Measurements from ENCODE around the gene CES1.
"Not testable (repeated sequence)": the region's sequence is repeated elsewhere in the genome, so short reads cannot be mapped to it uniquely, and the experiment has no call there.

Gene CES1

DNA sequence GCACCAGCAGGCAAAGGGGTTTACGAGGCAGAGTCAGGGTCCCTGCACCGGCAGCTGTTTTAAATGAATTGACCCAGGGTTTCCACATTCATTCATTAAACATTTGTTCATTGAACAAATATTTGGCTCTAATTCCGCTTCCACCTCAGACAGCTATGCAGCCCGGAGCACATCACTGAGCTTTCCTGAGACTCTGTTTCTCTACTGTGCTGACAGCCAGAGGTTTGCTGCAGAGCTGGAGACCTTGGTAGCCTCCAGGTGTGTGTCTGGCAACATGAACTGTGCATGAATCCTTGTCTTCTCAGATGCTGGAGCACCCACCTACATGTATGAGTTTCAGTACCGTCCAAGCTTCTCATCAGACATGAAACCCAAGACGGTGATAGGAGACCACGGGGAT, 42.7 kb downstream of the CES1 start:
- DNase-seq (ENCODE audit: low spot score): not testable (repeated sequence)

DNA sequence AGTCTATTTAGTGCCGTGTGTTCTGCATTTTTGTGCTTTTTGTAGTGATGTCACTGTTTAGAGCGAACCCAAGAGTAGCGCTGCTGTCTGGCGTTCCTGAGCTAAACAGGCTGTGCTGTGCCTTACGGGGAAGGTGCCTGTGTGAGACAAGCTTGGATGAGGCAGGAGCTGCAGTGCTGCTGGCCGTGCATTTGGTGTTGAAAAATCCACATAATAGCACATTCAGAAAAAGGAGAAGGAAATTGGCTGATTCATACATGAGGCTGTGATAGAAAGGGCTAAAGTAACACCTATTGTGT, 50.2 kb downstream of the CES1 start:
- DNase-seq (ENCODE audit: low spot score): not testable (repeated sequence)

DNA sequence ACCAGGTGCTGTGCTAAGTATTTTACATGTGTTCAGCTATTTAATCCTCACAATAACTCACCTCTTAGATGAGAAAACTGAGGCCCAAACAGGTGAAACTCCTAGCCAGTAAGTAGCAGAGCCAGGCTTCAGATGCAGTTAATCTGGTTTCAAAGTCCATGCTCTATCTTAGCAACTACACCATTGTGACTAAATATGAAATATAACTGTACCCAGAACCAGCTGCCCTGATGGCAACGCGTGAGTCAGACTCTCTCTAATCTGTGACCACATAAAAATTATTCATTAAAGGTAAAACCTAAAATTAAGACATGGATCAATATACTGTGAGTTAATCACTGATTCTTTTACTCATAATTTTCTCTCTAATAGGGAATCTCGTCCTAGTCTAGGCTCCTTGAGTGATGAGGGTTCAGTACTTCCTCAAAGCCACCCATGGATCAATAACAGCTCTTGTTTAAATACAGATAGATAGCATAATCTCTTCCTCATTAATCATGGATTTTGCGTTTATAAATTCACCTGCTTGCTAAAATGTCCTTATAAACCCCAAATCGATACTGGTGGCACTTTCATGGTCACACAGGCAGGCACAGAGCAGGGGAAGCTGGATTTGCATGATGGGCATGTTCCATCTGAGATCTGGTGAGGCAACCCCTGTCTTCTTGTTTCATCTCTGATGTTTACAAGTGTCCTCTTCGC, 50.7 kb downstream of the CES1 start:
- not testable (repeated sequence) for DNase-seq (ENCODE audit: low spot score)

DNA sequence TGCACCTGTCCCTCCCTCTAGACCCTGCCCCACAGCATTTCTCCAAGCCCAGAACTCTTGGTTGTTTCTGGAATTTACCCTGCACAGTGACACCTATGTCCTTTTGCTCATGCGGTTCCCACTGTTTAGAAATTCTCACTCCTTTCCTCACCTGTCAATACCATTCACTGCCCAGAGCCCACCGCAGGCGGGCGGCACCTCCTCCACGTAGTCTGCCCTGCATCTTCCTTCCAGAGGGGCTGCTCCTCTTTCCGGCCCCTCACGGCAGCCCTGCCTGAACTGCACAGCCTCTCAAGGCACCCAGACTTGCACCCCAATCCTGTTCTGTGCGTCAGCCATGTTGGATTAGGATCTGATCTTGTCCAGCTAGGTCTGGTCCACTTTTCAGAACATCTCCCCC, 51.4 kb downstream of the CES1 start:
- DNase-seq (ENCODE audit: low spot score): not testable (repeated sequence)

DNA sequence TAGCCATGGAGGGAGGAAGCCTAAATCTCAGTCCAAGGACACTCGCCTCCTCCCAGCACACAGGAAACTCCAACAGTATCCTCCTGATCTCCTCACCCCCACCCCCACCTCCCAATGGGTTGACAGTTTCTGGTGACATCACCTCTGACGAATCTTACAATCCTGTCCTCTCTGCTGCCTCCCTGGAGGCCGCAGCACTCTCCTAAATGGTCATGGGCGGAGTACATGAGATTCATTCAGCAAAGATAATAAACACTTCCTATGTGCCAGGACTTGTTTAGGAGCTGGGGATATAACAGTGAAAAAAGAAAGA, 52.8 kb downstream of the CES1 start:
- DNase-seq (ENCODE audit: low spot score): not testable (repeated sequence)

DNA sequence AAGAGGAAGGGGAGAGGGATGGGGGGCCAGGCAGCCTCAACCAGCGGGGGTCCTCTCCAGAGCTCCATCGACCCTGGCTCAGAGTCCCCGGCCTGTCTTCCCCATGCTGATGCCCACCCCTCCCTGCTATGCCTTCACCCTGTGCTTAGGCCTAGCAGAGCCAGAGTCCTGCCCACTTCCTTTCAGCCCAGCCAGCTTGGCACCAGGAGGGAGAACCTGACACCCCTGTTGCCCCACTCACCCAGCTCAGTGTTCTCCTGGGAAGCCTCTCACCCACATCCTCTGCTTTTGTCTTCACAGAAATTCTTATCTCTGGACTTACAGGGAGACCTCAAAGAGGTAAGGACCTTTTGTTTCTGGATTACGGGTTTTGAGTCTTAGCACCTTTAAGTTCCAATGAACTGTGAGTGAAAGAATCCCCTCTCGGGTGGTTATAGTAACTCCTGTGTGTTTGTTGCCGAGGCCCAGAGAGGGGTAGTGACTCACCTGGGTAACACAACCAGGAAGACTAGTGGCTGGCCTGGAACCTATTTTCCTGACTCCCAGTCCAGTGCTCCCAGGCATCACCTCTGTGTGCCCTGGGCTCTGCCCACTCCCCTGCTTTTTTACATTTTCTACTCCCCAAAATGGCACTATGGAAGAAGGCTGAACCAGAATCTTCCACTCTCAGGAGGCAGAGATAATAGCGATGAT, 53.3 kb downstream of the CES1 start:
- no peak for DNase-seq (ENCODE audit: low spot score)

DNA sequence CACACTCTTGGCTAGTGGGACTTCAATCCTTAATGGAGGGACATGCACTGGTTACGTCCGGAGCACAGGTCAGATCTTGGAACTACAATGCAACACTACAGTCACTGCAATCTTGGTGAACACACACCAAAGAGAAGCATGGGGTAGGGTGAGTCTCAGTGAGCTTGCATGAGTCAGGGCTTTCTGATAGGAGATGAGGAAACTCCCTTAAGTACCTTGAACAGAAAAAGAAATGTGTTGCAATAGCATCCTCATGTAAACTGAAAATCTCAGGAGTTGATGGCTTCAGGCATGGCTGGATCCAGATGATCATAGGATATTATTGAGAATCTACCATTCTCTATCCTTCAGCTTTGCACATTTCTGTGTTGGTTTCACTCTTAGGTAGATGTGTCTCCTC, 54.1 kb downstream of the CES1 start:
- DNase-seq (ENCODE audit: low spot score): no peak

DNA sequence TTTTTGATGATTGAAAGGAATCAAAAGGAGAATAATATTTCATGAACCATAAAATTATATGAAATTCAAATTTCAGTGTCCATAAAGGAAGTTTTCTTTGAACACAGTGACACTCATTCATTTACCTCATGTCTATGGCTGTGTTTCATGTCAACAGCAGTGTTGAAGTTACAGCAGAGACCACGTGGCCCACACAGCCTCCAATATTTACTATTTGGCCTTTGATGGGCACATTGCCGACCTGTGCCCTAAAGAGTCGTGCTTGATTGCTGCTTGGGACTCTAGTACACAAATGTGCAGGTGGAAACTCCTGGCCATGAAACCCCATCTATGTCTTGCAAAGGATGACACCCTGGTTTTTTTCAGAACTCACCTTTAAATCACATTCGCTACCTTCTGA, 57.0 kb downstream of the CES1 start:
- DNase-seq (ENCODE audit: low spot score): no peak

DNA sequence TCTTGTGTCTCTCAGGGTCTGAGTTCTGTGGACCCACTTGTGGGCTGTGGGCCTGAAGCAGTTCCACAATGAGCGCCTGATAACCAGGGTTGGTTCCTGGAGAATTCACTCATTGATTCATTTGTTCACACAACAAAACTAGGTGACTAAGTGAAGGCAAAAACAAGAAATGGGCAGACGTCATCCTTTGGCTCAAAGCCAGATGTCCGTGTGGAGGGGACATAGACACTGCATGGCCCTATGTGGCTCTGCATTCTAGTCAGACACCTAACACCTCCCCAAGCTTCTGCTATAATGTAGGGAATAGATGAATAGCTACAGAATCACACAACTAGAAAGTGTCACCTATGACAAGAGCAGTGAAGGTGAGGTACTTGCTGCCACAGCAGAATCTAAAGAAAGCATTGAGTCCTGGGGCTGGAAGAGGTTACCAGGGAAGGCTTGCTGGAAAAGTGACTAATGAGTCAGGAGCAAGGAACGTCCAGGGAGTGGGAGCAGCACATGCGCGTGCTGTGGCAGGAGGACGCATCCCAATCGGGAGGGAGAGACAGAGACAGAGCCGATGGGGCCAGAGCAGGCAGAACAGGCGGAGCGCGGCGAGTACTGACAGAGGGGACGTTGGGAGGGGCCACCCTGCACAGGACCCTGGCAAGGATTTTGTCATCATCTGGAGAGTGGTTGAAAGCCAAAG, 58.9 kb downstream of the CES1 start:
- no peak for DNase-seq (ENCODE audit: low spot score)

DNA sequence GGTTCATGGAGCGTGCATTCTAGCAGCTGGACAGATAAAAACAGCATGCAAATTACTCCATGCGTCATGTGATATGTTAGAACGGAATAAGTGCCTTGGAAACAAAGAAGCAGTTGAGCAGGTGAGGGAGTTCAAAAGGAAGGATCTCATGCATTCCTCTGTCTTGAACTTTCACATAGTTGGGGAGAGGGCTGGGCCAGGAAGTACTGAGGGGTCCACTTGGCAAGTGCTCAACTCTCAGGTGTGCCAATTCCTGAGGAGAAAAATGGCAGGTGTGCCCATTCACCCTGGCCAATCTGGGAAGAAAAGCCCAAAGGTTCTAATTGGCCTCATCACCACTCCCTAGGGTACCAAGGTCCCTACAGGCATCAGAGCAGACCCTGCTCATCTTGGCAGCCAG, 67.7 kb downstream of the CES1 start:
- DNase-seq (ENCODE audit: low spot score): no peak

DNA sequence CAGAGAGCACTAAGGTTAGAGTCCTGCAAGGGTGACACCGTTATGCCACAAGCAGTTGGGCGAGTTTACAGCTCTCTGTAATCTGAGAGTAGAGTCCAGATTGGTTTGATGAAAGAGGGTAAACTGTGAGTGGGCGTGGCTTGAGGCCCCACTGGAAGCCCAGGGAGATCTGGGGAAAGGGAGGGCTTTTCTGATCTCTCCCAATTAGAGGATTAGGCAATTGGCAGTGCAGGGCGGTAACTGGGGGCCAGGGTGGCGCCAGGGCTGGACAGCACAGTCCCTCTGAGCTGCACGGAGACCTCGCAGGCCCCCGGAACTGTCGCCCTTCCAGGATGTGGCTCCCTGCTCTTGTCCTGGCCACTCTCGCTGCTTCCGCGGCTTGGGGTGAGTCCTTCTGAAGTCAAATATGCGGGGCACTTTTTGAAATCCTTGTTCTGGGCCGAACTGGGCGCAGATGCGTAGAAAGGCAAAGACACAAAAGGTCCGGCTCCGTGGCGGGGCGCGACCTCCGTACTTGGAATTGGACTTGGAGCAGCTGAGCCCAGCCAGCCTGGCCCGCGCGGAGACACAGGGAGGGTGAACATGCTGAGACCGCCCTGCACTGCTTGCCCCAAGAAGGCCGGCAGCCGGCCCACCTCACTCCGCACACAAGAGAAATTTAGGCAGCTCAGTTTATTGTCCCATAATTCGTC, 72.4 kb downstream of the CES1 start:
- no peak for DNase-seq (ENCODE audit: low spot score)

DNA sequence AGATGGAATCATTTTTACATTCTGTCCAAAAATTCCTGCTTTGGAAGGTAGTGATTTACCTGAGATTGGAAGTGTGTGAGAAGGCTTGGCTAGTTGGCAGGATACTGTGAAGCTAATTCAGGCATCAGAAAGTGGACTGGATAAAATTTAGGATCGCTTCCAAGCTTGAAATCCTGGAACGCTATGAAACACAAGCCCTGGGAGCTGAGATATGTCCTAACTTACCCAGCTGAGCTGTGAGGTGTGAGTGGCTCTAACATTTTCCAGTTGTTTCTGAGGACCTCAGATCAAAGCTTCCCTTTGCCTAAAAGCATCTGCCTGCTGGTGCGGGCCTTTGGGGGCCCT, 73.0 kb downstream of the CES1 start:
- DNase-seq (ENCODE audit: low spot score): not testable (repeated sequence)

DNA sequence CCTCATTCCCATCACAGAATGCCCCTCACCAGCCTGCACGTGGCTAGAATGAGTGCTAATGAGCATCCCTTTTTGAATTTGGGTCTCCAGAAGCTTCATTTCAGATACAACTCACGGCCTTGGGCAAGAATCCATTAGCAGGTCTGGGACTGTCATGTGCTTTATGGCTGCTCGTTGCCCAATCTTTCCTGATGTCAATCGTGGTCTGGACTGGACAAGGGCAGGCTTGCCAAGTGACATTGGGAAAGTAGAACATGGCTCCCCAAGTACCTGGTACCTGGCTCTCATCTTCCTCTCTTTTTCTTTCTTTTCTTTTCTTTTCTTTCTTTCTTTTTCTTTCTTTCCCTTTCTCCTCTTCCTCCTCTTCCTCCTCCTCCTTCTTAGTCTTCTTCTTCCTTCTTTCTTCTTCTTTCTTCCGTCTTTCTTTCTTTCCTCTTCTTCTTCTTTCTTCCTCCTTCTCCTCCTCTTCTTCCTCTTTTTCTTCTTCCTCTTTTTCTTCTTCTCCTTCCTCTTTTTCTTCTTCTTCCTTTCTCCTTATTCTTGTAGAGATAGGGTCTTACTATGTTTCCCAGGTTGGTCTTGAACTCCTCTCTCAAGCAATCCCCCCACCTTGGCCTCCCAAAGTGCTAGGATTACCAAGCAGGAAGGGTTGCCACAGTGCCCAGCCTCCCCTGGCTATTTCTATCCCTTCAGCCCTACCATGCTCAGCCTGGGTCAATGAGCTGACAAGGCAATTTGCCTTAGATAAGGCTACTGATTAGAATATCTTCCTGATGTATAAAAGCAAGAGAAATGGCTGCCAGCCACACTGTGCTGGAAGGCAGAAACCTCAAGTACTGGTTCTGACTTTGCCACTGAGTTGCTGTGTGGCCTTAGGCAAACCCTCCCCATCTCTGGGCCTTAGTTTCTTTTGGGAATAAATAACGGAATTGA, 75.0 kb downstream of the CES1 start:
- not testable (repeated sequence) for DNase-seq (ENCODE audit: low spot score)

DNA sequence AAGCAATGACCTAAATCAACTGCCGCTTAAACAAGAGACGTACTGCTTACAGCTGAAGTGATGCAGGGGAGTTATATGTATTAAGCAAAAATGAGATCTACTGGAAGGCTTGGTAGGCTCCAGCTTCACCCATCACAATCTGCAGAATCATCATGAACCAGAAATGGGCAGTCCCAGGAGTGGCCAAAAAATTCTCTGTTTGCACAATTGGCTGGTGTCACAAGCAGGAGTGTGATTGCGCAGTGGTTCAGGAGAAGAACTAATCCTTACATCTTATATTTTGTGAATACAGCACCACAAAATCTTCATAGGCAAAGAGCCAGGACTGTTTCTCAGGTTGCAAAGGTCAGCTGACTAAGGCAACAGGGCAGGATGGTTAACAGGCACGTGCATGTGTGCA, 75.9 kb downstream of the CES1 start:
- no peak for DNase-seq (ENCODE audit: low spot score)

DNA sequence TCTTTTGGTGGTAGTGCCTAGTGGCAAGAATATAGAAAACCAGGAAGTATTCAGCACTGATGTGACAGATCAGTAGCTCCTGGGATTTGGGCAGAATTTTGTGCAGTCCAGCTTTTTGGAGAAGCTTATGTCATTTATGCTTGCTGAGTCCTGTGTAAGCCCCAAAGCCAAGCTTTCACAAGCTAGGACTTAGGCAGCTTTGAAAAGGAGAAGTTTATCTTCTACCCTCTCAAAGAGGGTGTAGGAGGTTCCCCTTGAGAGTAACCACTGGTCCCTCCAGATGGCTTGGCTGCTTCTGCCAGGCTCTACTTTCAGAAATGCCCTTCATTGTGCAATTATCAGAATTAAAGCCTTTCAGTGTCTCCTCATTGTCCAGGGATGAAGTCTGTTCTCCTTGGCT, 78.8 kb downstream of the CES1 start:
- no peak for DNase-seq (ENCODE audit: low spot score)

DNA sequence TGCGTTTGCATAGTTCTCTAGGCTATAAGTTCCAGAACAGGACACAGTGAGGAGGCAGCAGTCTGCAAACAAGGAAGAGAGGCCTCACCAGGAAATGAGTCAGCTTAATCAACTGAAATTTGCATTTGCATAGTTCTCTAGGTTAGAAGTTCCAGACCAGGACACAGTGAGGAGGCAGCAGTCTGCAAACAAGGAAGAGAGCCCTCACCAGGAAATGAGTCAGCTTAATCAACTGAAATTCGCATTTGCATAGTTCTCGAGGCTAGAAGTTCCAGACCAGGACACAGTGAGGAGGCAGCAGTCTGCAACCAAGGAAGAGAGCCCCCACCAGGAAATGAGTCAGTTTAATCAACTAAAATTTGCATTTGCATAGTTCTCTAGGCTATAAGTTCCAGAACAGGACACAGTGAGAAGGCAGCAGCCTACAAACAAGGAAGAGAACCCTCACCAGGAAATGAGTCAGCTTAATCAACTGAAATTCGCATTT, 79.7 kb downstream of the CES1 start:
- DNase-seq (ENCODE audit: low spot score): not testable (repeated sequence)
